ENCODE results near the gene RASSF5. TPM values are rescaled to one million over a fixed set of nuclear protein-coding genes. Genes with fewer than 3 reads are reported as not detected.

Gene RASSF5
- total RNA-seq, 2 experiments from 2014 or later: 215 to 218 TPM

DNA sequence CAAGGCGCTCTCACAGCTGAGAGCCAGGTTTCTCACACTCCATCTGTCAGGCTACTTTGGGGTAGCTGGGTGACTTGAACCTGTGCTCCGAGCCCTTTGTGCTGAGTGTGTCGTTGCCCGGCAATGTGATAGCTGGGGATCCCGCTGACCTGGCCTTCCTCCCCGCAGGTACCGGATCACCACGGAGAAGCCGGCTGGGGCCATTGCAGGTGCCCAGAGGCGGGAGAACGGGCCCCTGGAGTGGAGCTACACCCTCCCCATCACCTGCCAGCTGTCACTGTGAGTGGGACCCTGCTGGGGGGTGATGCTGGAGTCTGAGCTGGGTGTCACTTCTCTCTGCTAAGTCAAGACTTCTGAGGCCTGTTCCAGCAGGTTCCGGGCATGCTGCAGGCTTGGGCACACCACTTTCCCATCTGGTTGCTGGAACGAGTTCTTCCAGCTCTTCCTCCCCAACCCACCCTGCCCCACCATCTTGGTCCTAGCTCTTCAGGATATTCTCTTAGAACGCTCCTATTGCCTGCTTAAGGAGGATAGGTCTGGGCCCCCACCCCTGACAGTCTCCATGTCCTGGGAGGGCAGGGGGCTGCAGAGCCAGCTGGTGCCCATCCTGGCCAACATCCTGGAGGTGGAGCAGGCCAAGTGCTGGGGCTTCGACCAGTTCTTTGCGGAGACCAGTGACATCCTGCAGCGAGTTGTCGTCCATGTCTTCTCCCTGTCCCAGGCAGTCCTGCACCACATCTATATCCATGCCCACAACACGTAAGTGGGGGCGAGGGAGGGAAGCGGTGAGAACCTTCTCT, 29.6 kb upstream of the RASSF5 start:
- Mint-ChIP-seq H3K36me3 (ENCODE audit: low read depth) (peaks cover 42% of the 10 kb centered on the region), H3K4me3 (no peak overlapping the region), H3K27me3 (no peaks in the 10 kb centered on the region), H3K27ac (no peak overlapping the region), H3K9me3 (no peaks in the 10 kb centered on the region), H3K4me1 (ENCODE audit: low read depth) (peaks cover 48% of the 10 kb centered on the region)
- TF ChIP-seq, protein P1, sequence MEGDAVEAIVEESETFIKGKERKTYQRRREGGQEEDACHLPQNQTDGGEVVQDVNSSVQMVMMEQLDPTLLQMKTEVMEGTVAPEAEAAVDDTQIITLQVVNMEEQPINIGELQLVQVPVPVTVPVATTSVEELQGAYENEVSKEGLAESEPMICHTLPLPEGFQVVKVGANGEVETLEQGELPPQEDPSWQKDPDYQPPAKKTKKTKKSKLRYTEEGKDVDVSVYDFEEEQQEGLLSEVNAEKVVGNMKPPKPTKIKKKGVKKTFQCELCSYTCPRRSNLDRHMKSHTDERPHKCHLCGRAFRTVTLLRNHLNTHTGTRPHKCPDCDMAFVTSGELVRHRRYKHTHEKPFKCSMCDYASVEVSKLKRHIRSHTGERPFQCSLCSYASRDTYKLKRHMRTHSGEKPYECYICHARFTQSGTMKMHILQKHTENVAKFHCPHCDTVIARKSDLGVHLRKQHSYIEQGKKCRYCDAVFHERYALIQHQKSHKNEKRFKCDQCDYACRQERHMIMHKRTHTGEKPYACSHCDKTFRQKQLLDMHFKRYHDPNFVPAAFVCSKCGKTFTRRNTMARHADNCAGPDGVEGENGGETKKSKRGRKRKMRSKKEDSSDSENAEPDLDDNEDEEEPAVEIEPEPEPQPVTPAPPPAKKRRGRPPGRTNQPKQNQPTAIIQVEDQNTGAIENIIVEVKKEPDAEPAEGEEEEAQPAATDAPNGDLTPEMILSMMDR (IDR thresholded peaks at IDR 0.05): no peak
- no peak for ATAC-seq
- no peak for DNase-seq
- ChIA-PET CTCF (interaction anchor here (2.0 to 9.2 kb wide), 8 partner anchors 13 to 187 kb away, joined by 8 to 112 read pairs (median 32); no protein-coding TSS in a partner anchor), POLR2A (interaction anchor here (0.6 to 1.6 kb wide), 3 partner anchors 16 to 29 kb away, joined by 3 to 4 read pairs (median 3); partner anchors contain the start of gene RASSF5)
- intact Hi-C loops (cut with micrococcal nuclease): no loop called here

DNA sequence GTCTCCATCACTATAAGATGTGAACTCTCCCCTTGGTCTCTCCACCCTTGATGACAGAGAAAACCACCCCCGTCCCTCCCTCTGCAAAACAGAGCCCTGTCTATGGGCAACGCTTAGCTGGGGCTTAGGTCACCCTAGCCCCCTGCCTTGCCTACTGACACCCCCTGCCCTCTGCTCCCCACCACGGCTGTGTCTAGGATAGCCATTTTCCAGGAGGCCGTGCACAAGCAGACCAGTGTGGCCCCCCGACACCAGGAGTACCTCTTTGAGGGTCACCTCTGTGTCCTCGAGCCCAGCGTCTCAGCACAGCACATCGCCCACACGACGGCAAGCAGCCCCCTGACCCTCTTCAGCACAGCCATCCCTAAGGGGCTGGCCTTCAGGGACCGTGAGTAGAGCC, 28.6 kb upstream of the RASSF5 start:
- TF ChIP-seq, protein P1 (IDR thresholded peaks at IDR 0.05): no peak
- H3K9me3 Mint-ChIP-seq: no peaks in the 10 kb centered on the region
- no peaks in the 10 kb centered on the region for H3K27me3 Mint-ChIP-seq
- H3K4me1 Mint-ChIP-seq (ENCODE audit: low read depth): peaks cover 40% of the 10 kb centered on the region
- H3K4me3 Mint-ChIP-seq: no peak overlapping the region
- ChIA-PET POLR2A (interaction anchor here (0.6 to 2.0 kb wide), 6 partner anchors 15 to 194 kb away, joined by 3 to 5 read pairs (median 4); no protein-coding TSS in a partner anchor), CTCF (interaction anchor here (0.7 to 9.2 kb wide), 38 partner anchors 8 to 430 kb away, joined by 3 to 112 read pairs (median 8); partner anchors contain the start of genes DYRK3, EIF2D, IKBKE and RASSF5)
- peaks cover 39% of the 10 kb centered on the region for H3K36me3 Mint-ChIP-seq (ENCODE audit: low read depth)
- intact Hi-C loops (cut with micrococcal nuclease): no loop called here
- DNase-seq: no peak
- ATAC-seq: no peak
- H3K27ac Mint-ChIP-seq: no peak overlapping the region

DNA sequence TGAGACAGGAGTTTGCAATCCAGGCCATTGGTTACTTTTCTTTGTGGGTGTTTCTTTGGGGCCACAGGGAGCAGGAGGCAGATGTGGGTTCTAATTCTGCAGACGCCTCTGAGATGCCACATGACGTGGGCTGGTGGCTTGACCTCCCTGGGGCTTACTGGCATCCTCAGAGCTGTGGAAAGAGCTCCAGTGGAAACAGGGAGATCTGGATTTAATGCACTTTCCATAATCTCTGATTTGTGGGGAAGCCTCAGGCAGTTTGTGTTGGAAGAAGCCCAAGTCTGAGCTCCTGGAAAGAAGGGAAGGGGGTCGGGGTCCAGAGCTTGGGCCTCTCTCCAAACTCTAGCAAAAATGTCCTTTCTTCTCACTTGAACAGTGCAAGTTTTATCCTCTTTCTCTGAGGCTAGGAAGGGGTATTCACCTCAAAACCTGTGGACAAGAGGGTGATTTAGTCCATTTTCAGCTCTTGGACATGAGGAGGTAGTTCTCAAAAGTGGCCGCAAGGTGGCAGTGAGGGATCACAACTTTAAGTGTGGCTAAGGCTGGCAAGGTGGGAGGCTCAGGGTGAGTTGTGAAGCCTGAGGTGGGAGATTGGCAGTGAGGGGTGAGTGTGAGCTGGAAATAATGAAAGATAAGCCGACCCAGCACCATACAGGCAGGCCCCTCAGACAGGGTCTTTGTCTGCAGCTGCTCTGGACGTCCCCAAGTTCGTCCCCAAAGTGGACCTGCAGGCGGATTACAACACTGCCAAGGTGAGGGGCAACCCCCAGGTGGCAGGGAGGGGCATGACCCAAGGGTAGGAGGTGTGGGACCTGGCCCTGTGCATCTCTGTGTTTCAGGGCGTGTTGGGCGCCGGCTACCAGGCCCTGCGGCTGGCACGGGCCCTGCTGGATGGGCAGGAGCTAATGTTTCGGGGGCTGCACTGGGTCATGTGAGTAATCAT, 27.9 kb upstream of the RASSF5 start:
- Mint-ChIP-seq H3K36me3 (ENCODE audit: low read depth) (peaks cover 34% of the 10 kb centered on the region), H3K27ac (peak overlapping the region; percentile 60), H3K27me3 (no peaks in the 10 kb centered on the region), H3K4me1 (ENCODE audit: low read depth) (peaks cover 33% of the 10 kb centered on the region), H3K9me3 (no peaks in the 10 kb centered on the region), H3K4me3 (no peak overlapping the region)
- ChIA-PET POLR2A (interaction anchor here (1.0 to 2.0 kb wide), 7 partner anchors 8 to 194 kb away, joined by 3 to 5 read pairs (median 4); no protein-coding TSS in a partner anchor), CTCF (interaction anchor here (0.6 to 9.2 kb wide), 52 partner anchors 9 to 429 kb away, joined by 3 to 112 read pairs (median 6); partner anchors contain the start of genes DYRK3, EIF2D, IKBKE and RASSF5)
- TF ChIP-seq, protein P1 (IDR thresholded peaks at IDR 0.05): peak; percentile 79
- intact Hi-C loops (cut with micrococcal nuclease): no loop called here
- ATAC-seq (peak; percentile 87), DNase-seq (peak; percentile 91)

DNA sequence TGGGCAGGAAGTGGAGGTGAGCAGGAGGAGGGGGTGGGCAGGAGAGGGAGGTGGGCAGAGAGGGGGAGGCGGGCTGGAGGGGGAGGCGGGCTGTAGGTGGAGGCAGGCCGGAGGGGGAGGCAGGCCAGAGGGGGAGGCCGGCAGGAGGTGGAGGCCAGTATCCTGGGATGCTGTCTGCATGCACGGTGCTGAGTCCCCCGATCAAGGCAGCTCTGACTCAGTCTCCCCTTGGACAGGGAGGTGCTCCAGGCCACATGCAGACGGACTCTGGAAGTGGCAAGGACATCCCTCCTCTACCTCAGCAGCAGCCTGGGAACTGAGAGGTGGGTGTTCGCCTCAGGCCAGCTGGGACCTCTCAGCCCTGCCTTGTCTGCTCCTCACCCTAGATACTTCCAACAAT, 27.1 kb upstream of the RASSF5 start:
- TF ChIP-seq, protein P1 (IDR thresholded peaks at IDR 0.05): no peak
- Mint-ChIP-seq H3K4me3 (no peak overlapping the region), H3K9me3 (no peaks in the 10 kb centered on the region), H3K27ac (peak overlapping the region; percentile 17), H3K36me3 (ENCODE audit: low read depth) (peaks cover 29% of the 10 kb centered on the region), H3K27me3 (no peaks in the 10 kb centered on the region), H3K4me1 (ENCODE audit: low read depth) (peaks cover 27% of the 10 kb centered on the region)
- intact Hi-C loops (cut with micrococcal nuclease): no loop called here
- no peak for ATAC-seq
- POLR2A ChIA-PET: interaction anchor here (1.1 to 2.0 kb wide), 3 partner anchors 9 to 190 kb away, joined by 3 to 5 read pairs (median 3); no protein-coding TSS in a partner anchor
- no peak for DNase-seq
- CTCF ChIA-PET: interaction anchor here (0.6 to 9.2 kb wide), 35 partner anchors 10 to 352 kb away, joined by 3 to 112 read pairs (median 8); partner anchors contain the start of genes DYRK3, EIF2D, IKBKE and RASSF5

All from activated CD8-positive, alpha-beta T cell treated with anti-CD3 and anti-CD28 coated beads for 36 hours (primary cell).